ENCODE data around the gene ZNF512B.
"Not testable (repeated sequence)": the region's sequence is repeated elsewhere in the genome, so short reads cannot be mapped to it uniquely, and the experiment has no call there.

Gene ZNF512B

DNA sequence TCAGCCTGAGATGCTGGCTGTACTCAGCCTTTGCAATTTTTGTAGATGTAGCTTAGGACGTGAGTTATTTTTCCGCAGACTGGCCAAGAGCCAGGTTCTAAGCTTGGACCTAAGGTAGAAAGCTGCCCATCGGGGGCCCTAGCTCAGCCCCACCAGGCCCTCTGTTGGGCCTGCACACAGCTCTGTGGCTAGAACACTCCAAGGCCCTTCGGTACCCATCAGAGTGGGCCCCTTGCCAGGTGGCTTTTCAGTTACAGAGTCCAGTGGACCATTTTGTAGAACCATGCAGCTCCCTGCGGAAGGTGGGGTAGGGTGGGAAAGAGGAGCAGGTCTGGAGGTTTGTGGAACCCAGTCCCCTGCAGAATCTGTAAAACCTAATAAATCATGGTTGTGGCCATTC lies 36.1 kb downstream of the ZNF512B start:
- no peak for DNase-seq (ENCODE audit: low spot score)
- no peak for FAIRE-seq

DNA sequence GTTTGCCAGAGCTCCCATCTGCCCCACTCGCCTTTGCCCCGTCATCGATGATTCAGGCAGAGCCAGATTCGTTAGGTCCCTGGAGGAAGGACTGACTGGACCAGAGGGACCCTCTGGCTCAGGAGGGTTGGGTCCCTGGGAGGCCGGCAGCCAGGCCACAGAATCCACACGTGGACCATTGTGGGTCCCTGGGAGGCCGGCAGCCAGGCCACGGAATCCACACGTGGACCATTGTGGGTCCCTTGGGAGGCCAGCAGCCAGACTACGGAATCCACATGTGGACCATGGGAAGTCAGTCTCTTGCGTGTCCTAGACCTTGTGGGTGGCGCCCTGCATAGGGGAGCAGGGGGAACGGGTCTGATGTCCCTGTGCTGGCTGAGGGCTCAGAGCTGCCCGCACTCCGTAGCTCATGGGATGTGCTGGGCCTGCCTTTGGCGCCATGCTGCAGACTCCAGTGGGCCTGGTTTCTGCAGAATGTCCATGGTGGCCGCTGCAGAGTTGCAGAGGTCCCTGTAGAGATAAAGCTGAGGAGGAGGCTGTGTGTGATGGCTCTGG lies 37.0 kb downstream of the ZNF512B start:
- DNase-seq (ENCODE audit: low spot score) (no peak), FAIRE-seq (no peak)

DNA sequence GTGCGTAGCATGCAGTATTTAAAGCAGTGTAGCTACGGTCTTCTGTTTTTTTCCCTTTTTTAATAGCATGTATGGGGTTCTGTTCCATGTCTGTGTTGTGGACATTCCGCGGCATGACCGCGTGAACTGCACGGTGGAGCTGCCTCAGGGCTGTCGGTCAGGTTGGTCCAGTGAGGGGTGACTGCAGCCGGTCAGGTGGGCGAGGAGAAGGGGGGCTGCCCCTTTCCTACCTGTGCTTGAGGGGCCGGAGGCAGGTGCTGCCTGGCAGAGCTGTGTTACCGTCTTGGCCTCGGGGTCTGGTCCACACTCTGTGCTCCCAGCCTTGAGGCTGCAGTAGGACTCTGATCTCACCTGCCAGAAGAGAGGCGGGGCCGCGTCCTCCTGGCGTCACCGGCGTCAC lies 38.0 kb downstream of the ZNF512B start:
- no peak for DNase-seq (ENCODE audit: low spot score)
- no peak for FAIRE-seq

DNA sequence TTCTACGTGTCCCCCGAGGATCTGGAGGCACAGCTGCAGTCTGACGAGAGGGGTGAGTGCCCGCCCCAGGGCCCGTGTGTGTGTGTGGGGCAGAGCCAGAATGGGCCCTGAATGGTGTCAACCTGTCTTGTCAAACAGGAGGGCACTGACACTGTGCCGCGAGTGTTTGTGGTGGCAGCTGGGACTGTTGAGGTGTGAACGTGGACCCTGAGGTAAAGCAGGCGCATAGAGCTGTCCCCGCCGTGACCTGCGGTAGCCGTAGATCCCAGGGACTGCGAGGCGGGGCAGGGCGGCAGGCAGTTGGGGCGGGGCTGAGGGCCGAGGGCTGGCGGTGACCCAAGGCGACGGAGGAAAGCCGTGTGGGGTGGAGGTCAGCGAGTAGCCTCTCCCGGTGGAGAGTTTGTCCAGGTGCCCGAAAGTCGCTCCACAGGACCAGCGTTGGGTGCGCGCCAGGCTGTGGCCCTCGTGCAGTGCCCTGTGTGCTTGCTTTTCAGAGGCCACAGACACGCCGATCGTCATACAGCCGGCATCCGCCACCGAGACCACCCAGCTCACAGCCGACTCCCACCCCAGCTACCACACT lies 38.7 kb downstream of the ZNF512B start:
- DNase-seq (ENCODE audit: low spot score), result no peak
- no peak for FAIRE-seq

DNA sequence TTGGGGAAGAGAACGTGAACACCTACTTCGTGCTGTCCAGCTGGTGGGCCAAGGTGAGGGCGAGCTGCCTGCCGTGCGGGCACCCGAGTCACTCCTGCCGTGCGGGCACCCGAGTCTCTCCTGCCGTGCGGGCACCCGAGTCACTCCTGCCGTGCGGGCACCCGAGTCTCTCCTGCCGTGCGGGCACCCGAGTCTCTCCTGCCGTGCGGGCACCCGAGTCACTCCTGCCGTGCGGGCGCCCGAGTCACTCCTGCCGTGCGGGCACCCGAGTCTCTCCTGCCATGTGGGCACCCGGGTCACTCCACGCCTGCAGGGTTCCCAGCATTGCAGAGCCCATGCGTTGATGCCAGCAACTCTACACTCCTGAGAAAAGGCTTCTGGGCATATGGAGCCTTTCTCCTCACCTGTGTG lies 40.3 kb downstream of the ZNF512B start:
- FAIRE-seq; DNase-seq (ENCODE audit: low spot score): not testable (repeated sequence)

DNA sequence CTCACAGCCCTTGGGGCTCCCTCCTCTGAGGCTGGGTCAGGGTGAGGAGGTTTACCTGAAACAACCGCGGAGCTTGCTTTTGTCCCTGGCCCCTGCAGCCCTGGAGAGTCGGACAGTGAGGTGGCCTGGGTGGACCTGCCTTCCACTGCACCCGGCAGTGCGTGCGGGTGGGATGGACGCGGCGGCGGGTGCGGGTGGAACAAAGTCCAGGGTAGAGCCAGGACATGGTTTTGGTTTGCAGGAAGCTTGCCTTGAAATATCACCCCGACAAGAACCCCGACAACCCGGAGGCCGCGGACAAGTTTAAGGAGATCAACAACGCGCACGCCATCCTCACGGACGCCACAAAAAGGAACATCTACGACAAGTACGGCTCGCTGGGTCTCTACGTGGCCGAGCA lies 40.7 kb downstream of the ZNF512B start:
- FAIRE-seq, result no peak
- no peak for DNase-seq (ENCODE audit: low spot score)

DNA sequence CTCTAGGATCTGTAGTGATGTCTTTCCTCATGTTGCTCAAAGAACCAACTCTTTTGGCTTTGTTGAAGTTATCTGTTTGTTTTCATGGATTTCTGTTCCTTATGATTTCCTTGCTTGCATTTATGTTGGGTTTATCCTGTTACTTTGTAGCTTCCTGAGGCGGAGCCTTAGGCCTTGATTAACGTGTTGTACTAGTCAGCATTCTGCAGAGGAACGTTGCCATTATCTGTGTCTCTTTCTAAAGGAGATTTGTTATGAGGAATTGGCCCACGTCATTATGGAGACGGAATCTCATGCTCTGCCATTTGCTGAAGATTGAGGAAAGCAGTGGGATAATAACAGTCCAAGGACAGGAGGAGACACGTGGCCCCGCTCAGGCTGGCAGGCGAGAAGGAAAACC lies 43.4 kb downstream of the ZNF512B start:
- DNase-seq (ENCODE audit: low spot score) (no peak), FAIRE-seq (no peak)

DNA sequence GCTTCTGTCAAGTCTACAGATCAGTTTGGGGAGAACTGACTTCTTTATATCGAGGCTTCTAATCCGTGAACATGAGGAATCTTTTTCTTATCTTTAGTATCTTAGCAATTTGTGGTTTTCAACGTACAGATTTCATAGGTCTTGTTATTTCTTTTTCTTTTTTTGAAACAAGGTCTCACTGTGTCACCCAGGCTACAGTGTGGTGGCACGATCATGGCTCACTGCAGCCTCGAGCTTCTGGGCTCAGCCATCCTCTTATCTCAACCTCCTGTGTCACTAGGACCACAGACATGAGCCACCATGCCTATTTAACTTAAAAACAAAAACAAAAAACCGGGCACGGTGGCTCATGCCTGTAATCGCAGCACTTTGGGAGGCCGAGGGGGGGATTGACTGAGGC lies 45.5 kb downstream of the ZNF512B start:
- no peak for FAIRE-seq

DNA sequence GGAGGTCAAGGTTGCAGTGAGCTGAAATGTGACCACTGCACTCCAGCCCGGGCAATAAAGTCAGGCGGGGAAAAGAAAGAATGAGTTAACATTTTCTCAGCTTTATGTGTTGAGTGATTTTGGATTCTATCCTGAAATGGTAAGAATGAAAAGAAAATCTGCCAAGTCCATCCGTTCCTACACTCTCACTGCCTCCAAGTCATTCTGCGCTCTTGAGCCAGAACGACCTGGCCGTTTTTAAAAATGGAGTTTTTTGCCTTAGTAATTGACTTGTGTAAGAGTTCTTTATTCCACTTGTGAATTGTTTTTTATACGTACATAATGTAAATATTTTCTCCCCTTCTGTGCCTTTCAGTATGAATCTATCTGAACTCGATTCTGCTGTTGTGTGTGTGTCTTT lies 46.1 kb downstream of the ZNF512B start:
- no peak for DNase-seq (ENCODE audit: low spot score)
- FAIRE-seq, result no peak

More for the DNA sequence above, 45.5 kb downstream of the ZNF512B start:
- no peak for DNase-seq (ENCODE audit: low spot score)

DNA sequence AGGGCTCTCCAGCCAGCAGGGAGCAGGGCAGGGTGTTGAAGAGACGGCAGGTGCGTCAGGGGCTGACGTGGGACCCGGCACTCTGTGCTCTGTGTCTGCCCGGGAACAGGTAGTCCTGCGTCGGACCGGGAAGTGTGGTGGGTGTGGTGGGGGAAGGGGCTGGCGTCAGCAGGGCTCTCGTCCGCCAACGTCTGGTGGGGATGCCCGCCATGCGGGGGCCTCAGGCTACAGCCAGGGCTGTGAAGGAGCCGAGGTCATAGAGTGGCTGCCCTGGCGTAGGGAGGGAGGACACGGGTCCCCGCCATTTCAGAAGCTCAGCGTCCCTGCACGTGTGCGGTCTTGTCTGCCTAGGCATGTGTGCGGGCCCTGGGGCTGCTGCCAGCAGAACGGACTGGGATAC lies 49.5 kb downstream of the ZNF512B start:
- no peak for DNase-seq (ENCODE audit: low spot score)
- no peak for FAIRE-seq

DNA sequence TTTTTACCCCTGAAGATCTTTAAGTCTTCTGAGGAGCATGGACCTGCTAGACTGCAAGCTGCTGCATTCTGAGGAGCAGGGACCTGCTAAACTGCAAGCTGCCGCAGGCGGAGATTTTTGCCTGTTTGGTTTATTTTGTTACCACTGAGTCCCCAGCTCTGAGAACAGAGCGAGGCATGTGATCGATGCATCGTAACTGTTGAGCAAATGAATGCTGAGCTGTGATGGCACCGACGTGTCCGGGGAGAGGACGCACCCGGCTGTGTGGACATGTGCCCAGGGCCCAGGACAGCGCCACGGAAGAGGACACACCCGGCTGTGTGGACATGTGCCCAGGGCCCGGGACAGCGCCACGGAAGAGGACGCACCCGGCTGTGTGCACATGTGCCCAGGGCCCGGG lies 50.6 kb downstream of the ZNF512B start:
- no peak for FAIRE-seq
- no peak for DNase-seq (ENCODE audit: low spot score)

DNA sequence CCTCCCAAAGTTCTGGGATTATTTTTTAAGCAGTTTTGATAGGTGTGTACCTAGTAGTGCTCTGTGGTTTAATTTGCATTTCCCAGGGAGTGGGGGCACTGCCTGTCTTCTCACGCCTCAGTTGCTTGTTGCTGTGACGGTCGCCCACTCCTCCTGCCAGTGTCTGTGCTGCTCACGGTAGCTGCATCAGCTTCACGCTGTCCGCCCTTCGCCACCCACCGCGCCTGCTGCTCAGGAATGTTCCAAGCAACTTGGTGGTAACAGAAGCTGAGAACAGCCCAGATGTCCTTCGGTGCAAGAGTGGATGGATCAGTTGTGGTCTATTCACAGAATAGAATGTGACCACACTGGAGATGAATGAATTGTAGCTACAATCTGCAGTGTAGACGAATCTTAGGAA lies 51.9 kb downstream of the ZNF512B start:
- DNase-seq (ENCODE audit: low spot score) (no peak), FAIRE-seq (no peak)

DNA sequence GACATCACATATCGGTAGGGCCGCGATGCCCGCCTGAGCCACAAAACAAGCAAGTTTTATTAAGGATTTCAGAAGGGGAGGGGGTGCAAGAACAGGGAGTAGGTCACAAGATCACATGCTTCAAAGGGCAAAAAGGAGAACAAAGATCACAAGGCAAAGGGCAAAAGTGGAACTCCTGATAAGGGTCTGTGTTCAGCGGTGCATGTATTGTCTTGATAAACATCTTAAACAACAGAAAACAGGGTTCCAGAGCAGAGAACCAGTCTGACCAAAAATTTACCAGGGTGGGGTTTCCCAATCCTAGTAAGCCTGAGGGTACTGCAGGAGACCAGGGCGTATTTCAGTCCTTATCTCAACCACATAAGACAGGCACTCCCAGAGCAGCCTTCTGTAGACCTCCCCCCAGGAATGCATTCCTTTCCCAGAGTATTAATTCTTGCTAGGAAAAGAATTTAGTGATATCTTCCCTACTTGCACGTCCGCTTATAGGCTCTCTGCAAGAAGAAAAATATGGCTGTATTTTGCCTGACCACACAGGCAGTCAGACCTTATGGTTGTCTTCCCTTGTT lies 53.3 kb downstream of the ZNF512B start:
- not testable (repeated sequence) for DNase-seq (ENCODE audit: low spot score); FAIRE-seq

DNA sequence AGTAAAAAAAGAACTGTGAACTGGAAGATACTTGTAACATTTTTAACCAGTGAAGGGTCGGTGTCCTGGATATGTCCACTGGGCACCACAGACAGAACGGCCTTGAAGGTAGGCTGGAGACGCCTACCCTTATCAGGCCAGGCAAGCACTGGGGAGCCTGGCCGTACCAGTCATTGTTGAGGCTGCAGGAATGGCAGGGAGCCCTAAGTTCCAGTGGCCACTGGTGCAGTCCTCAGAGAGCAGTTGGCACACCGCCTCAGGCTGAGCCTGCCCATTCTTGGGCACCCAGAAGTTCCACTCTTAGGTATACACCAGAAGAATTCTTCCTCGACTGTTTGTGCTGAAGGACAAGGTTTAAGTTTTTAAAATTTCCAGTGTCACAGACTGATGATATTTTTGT lies 54.3 kb downstream of the ZNF512B start:
- FAIRE-seq, result no peak
- no peak for DNase-seq (ENCODE audit: low spot score)

DNA sequence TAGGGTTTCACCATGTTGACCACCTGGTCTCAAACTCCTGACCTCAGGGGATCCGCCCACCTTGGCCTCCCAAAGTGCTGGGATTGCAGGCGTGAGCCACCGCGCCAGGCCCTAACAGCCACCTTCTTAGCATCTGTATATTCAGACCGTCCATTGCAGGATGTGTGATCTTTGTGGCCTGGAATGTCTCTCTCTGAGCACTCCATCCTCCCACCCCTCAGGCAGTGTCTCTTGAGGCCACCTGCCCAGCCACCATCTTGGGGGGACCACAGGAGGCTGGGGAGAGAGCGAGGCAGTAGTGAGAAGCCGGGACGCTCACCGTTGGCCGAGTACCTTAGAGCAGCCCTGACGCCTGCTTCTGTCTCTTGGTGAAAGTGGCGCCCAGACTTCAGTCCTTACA lies 56.0 kb downstream of the ZNF512B start:
- DNase-seq (ENCODE audit: low spot score) (no peak), FAIRE-seq (no peak)

DNA sequence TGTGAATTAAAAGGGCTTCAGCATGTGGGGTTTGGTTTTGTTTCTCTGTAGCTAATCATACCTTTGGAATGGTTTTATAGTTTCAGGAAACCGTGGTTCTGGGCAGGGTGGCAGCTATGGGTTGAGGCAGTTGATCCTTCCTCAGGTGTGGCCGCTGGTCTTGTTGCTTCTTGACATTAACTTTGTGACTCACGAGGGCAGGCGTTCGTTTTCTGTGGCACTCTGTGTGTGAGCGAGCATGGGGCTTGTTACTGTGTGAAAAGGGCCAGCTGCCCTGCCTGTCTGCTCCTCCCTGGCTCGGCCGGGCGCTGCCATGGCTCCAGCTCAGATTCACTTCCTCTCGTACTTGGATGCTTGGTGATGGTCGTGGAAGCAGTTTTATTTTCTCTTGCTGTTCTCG lies 58.6 kb downstream of the ZNF512B start:
- DNase-seq (ENCODE audit: low spot score) (no peak), FAIRE-seq (no peak)

DNA sequence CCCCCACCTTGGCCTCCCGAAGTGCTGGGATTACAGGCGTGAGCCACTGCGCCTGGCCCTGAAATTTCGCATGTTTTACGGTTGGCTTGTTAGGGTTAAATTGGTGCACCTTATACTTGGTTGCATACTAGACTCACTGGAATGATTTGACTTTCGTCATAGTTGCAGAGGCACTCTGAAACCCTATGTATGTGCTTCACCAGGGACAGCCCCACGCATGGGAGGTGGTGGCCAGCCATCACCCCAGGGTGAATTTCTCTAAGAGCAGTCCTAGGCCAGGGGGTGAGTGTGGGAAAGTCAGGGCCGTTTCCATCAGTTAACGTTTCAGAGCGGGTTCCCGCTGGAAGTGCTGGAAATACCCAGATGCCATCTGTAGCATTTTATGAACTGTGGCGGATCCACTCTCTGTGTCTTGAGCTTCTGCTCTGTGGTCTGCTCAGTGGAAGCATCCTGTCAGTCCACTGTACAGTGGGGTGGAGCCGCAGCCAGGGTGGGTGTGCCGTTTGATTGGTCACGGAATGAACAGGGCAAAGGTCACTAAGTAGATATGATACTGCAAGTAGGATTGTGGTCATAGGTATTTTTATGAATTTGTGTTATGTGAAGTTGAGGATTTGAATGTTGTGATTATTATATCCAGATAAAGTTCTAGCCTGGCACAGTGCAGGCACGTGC lies 61.6 kb downstream of the ZNF512B start:
- FAIRE-seq (no peak), DNase-seq (ENCODE audit: low spot score) (no peak)
